ENCODE measurements around the gene CAPZA1. TPM values are rescaled to one million over a fixed set of nuclear protein-coding genes. Genes with fewer than 3 reads are reported as not detected.

Gene CAPZA1
- total RNA-seq, 1 donor from 2014 or later: 128 TPM

- Mint-ChIP-seq H3K27me3 (no peaks in the 10 kb centered on the region), H3K36me3 (peaks cover 27% of the 10 kb centered on the region), H3K4me3 (peak overlapping the region; percentile 42), H3K9me3 (no peaks in the 10 kb centered on the region), H3K27ac (peak overlapping the region; percentile 44), H3K4me1 (ENCODE audit: unreplicated experiment) (peaks cover 67% of the 10 kb centered on the region)
- no peak for TF ChIP-seq CTCF (conservative IDR thresholded peaks at IDR 0.05)
- DNase-seq (ENCODE audit: extremely low spot score, unreplicated experiment): no peak
These were observed 82.4 kb downstream of the CAPZA1 start for GRCh38 chr1:112702067-112702395.

- peak; percentile 63 for DNase-seq (ENCODE audit: extremely low spot score, unreplicated experiment)
- Mint-ChIP-seq H3K36me3 (peaks cover 27% of the 10 kb centered on the region), H3K4me1 (ENCODE audit: unreplicated experiment) (peaks cover 69% of the 10 kb centered on the region), H3K27ac (peak overlapping the region; percentile 44), H3K9me3 (no peaks in the 10 kb centered on the region), H3K27me3 (peaks cover 2% of the 10 kb centered on the region), H3K4me3 (peak overlapping the region; percentile 67)
- TF ChIP-seq CTCF (conservative IDR thresholded peaks at IDR 0.05): no peak
These were observed 83.0 kb downstream of the CAPZA1 start for GRCh38 chr1:112702420-112703261.

GRCh38 chr1:112703706-112704105, 84.1 kb downstream of the CAPZA1 start:
- peaks cover 25% of the 10 kb centered on the region for H3K36me3 Mint-ChIP-seq
- no peak for TF ChIP-seq CTCF (conservative IDR thresholded peaks at IDR 0.05)
- H3K9me3 Mint-ChIP-seq: no peaks in the 10 kb centered on the region
- peak overlapping the region; percentile 91 for H3K27ac Mint-ChIP-seq
- H3K4me1 Mint-ChIP-seq (ENCODE audit: unreplicated experiment): peaks cover 68% of the 10 kb centered on the region
- peak overlapping the region; percentile 87 for H3K4me3 Mint-ChIP-seq
- H3K27me3 Mint-ChIP-seq: peaks cover 4% of the 10 kb centered on the region
- no peak for DNase-seq (ENCODE audit: extremely low spot score, unreplicated experiment)

GRCh38 chr1:112704391-112704933, 84.8 kb downstream of the CAPZA1 start:
- Mint-ChIP-seq H3K36me3 (peaks cover 19% of the 10 kb centered on the region), H3K27ac (peak overlapping the region; percentile 91), H3K4me3 (peak overlapping the region; percentile 87), H3K4me1 (ENCODE audit: unreplicated experiment) (peaks cover 61% of the 10 kb centered on the region), H3K27me3 (peaks cover 7% of the 10 kb centered on the region), H3K9me3 (no peaks in the 10 kb centered on the region)
- peak; percentile 55 for DNase-seq (ENCODE audit: extremely low spot score, unreplicated experiment)
- TF ChIP-seq CTCF (conservative IDR thresholded peaks at IDR 0.05): no peak

- peak; percentile 81 for DNase-seq (ENCODE audit: extremely low spot score, unreplicated experiment)
- TF ChIP-seq CTCF (conservative IDR thresholded peaks at IDR 0.05): no peak
- Mint-ChIP-seq H3K27me3 (peaks cover 13% of the 10 kb centered on the region), H3K4me3 (peak overlapping the region; percentile 87), H3K36me3 (peaks cover 14% of the 10 kb centered on the region), H3K27ac (peak overlapping the region; percentile 91), H3K9me3 (no peaks in the 10 kb centered on the region), H3K4me1 (ENCODE audit: unreplicated experiment) (peaks cover 55% of the 10 kb centered on the region)
These were observed 85.4 kb downstream of the CAPZA1 start for GRCh38 chr1:112704934-112705627.
